ENCODE results near the gene ERVFRD-1. TPM values are rescaled to one million over a fixed set of nuclear protein-coding genes. Genes with fewer than 3 reads are reported as not detected.
A peak's percentile ranks its signal among the peaks of the same experiment; 100 is the strongest.

The ERVFRD-1 gene
- total and polyA plus RNA-seq, 2 of the 13 experiments (the other 11 are each of a cell fraction or from before 2014, with no cell fraction given), result not detected

- TF ChIP-seq ZNF414 (CRISPR knock-in tag; IDR thresholded peaks at IDR 0.05) (no peak), RARG (CRISPR knock-in tag; IDR thresholded peaks at IDR 0.05; ENCODE audit: low read depth) (no peak), RXRA (CRISPR knock-in tag; IDR thresholded peaks at IDR 0.05) (no peak), ZNF543 (CRISPR knock-in tag; IDR thresholded peaks at IDR 0.05) (no peak), TGIF2 (CRISPR knock-in tag; IDR thresholded peaks at IDR 0.05) (0 out of 2 replicates have a peak, but pooled peaks have one; percentile 6), ZKSCAN5 (CRISPR knock-in tag; IDR thresholded peaks at IDR 0.05) (no peak), ATF7 (IDR thresholded peaks at IDR 0.05) (peak; percentile 21; the same call in 1 of the 2 replicates), ATF7 (CRISPR knock-in tag; IDR thresholded peaks at IDR 0.05) (no peak; the same call in 1 of the 2 replicates), MEF2D (CRISPR knock-in tag; IDR thresholded peaks at IDR 0.05) (no peak; the same call in 1 of the 2 replicates), ESRRA (CRISPR knock-in tag; IDR thresholded peaks at IDR 0.05; ENCODE audit: low read depth) (peak; percentile 19; the same call in 1 of the 2 replicates), ZNF317 (CRISPR knock-in tag; IDR thresholded peaks at IDR 0.05) (peak; percentile 77; the same call in 1 of the 2 replicates), SNAI1 (CRISPR knock-in tag; IDR thresholded peaks at IDR 0.05; ENCODE audit: borderline replicate concordance) (no peak), FOXA1 (IDR thresholded peaks at IDR 0.05) (peak; percentile 42; the same call in 1 of the 2 replicates), FOXA1 (CRISPR knock-in tag; IDR thresholded peaks at IDR 0.05) (peak; percentile 79), EP300 (IDR thresholded peaks at IDR 0.05; ENCODE audit: low read depth in 2 of 2, low read length in 2 of 2) (peak; percentile 25 to 90; a peak in 3 of 4 replicates), EP300 (CRISPR knock-in tag; IDR thresholded peaks at IDR 0.05; ENCODE audit: borderline replicate concordance) (no peak; the same call in 1 of the 2 replicates), ZNF7 (CRISPR knock-in tag; IDR thresholded peaks at IDR 0.05) (peak; percentile 99), RFX1 (IDR thresholded peaks at IDR 0.05) (no peak), ATF3 (CRISPR knock-in tag; IDR thresholded peaks at IDR 0.05) (no peak), RXRB (CRISPR knock-in tag; IDR thresholded peaks at IDR 0.05; ENCODE audit: borderline replicate concordance) (peak; percentile 83), ZNF577 (CRISPR knock-in tag; IDR thresholded peaks at IDR 0.05; ENCODE audit: borderline replicate concordance, low read depth) (no peak)
- TF ChIP-seq, protein P1, sequence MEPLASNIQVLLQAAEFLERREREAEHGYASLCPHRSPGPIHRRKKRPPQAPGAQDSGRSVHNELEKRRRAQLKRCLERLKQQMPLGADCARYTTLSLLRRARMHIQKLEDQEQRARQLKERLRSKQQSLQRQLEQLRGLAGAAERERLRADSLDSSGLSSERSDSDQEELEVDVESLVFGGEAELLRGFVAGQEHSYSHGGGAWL (CRISPR knock-in tag; IDR thresholded peaks at IDR 0.05), result no peak
- TF ChIP-seq, protein P2, sequence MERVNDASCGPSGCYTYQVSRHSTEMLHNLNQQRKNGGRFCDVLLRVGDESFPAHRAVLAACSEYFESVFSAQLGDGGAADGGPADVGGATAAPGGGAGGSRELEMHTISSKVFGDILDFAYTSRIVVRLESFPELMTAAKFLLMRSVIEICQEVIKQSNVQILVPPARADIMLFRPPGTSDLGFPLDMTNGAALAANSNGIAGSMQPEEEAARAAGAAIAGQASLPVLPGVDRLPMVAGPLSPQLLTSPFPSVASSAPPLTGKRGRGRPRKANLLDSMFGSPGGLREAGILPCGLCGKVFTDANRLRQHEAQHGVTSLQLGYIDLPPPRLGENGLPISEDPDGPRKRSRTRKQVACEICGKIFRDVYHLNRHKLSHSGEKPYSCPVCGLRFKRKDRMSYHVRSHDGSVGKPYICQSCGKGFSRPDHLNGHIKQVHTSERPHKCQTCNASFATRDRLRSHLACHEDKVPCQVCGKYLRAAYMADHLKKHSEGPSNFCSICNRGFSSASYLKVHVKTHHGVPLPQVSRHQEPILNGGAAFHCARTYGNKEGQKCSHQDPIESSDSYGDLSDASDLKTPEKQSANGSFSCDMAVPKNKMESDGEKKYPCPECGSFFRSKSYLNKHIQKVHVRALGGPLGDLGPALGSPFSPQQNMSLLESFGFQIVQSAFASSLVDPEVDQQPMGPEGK (CRISPR knock-in tag; IDR thresholded peaks at IDR 0.05), result peak; percentile 30; the same call in 1 of the 2 replicates
- TF ChIP-seq, protein P3, sequence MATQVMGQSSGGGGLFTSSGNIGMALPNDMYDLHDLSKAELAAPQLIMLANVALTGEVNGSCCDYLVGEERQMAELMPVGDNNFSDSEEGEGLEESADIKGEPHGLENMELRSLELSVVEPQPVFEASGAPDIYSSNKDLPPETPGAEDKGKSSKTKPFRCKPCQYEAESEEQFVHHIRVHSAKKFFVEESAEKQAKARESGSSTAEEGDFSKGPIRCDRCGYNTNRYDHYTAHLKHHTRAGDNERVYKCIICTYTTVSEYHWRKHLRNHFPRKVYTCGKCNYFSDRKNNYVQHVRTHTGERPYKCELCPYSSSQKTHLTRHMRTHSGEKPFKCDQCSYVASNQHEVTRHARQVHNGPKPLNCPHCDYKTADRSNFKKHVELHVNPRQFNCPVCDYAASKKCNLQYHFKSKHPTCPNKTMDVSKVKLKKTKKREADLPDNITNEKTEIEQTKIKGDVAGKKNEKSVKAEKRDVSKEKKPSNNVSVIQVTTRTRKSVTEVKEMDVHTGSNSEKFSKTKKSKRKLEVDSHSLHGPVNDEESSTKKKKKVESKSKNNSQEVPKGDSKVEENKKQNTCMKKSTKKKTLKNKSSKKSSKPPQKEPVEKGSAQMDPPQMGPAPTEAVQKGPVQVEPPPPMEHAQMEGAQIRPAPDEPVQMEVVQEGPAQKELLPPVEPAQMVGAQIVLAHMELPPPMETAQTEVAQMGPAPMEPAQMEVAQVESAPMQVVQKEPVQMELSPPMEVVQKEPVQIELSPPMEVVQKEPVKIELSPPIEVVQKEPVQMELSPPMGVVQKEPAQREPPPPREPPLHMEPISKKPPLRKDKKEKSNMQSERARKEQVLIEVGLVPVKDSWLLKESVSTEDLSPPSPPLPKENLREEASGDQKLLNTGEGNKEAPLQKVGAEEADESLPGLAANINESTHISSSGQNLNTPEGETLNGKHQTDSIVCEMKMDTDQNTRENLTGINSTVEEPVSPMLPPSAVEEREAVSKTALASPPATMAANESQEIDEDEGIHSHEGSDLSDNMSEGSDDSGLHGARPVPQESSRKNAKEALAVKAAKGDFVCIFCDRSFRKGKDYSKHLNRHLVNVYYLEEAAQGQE (IDR thresholded peaks at IDR 0.05; ENCODE audit: borderline replicate concordance in 1 of 2, low read depth in 1 of 2, low read length in 2 of 2), result peak in 1 of 2 experiments; percentile 58; a peak in 1 of 4 replicates
Observed at GRCh38 chr6:11066505-11067347, 44.8 kb downstream of the ERVFRD-1 start (continued).

All from HepG2 (cell line).